ENCODE measurements around the gene SMAD9. TPM values are rescaled to one million over a fixed set of nuclear protein-coding genes. Genes with fewer than 3 reads are reported as not detected.

Gene SMAD9
- total and polyA plus RNA-seq, 2 of the 4 experiments (the other 2 are of a cell fraction), result 3.2 to 4.8 TPM

DNA sequence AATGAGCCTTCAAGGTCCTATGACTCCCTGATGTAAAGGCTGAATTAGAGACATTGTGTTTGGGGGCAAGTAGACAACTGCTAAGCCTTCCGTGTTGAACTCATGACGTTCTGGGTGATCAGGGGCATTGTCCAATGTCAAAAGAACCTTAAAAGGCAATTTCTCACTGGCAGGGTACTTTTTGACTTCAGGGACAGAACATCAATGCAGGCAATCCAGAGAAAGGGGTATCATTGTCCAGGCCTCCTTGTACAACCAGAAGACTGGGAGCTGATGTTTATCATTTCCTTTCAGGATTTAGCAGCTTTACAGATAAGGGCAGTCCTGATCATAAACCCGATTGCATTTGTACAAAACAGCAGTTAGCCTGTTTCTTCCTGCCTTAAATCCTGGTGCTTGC lies 25.0 kb upstream of the SMAD9 start:
- no peak overlapping the region for H2BK15ac ChIP-seq (ENCODE audit: low read depth, low read length)
- H3K9me3 ChIP-seq (ENCODE audit: control insufficient read depth, insufficient read depth, low read length), result no peaks in the 10 kb centered on the region
- H3K9me1 ChIP-seq (ENCODE audit: insufficient read depth, low read length), result no peaks in the 10 kb centered on the region
- ATAC-seq (ENCODE audit: low read depth) (no peak), DNase-seq (no peak)
- no TSS peak for BruUV-seq (replicated peaks)
- 88% methylated on average over 2 of the region's 3 CpGs; no CpG with 5 or more reads in 1 of the 2 experiments for WGBS, 2 experiments (ENCODE audit: extremely low coverage in 2 of 2, insufficient read length in 1 of 2)
- H4K20me1 ChIP-seq (ENCODE audit: insufficient read depth, low read length), result no peaks in the 10 kb centered on the region
- no peak overlapping the region for H3K4me2 ChIP-seq (ENCODE audit: low read depth, low read length)
- no peak overlapping the region for H2BK120ac ChIP-seq (ENCODE audit: low read depth, low read length)
- no peak overlapping the region for H2BK5ac ChIP-seq (ENCODE audit: low read depth, low read length, poor library complexity, severe bottlenecking)
- H3K9ac ChIP-seq (ENCODE audit: low read depth, low read length), result no peak overlapping the region
- no peak overlapping the region for H4K8ac ChIP-seq (ENCODE audit: low read depth in 2 of 2, low read length in 2 of 2)
- H3K79me1 ChIP-seq (ENCODE audit: low read depth in 1 of 2, low read length in 2 of 2), result no peaks in the 10 kb centered on the region
- TF ChIP-seq MXI1 (IDR thresholded peaks at IDR 0.05; ENCODE audit: borderline replicate concordance, low read depth, low read length) (no peak), FOS (IDR thresholded peaks at IDR 0.05; ENCODE audit: low read depth, low read length) (no peak), NFE2L2 (IDR thresholded peaks at IDR 0.05; ENCODE audit: low read depth, low read length) (no peak), RAD21 (IDR thresholded peaks at IDR 0.05; ENCODE audit: low read length) (no peak), MAFK (IDR thresholded peaks at IDR 0.05; ENCODE audit: low read depth, low read length) (no peak), SMC3 (IDR thresholded peaks at IDR 0.05; ENCODE audit: low read depth, low read length) (no peak), RCOR1 (IDR thresholded peaks at IDR 0.05; ENCODE audit: insufficient replicate concordance, low read length) (no peak), POLR2A (IDR thresholded peaks at IDR 0.05; ENCODE audit: low read depth, low read length) (no peak), BHLHE40 (IDR thresholded peaks at IDR 0.05; ENCODE audit: low read depth, low read length) (no peak), CHD1 (IDR thresholded peaks at IDR 0.05; ENCODE audit: low read depth, low read length) (no peak), RFX5 (IDR thresholded peaks at IDR 0.05; ENCODE audit: low read depth, low read length) (no peak), CEBPB (IDR thresholded peaks at IDR 0.05; ENCODE audit: low read depth, low read length) (no peak), MAZ (IDR thresholded peaks at IDR 0.05; ENCODE audit: borderline replicate concordance, low read depth, low read length) (no peak)
- TF ChIP-seq, protein P1, sequence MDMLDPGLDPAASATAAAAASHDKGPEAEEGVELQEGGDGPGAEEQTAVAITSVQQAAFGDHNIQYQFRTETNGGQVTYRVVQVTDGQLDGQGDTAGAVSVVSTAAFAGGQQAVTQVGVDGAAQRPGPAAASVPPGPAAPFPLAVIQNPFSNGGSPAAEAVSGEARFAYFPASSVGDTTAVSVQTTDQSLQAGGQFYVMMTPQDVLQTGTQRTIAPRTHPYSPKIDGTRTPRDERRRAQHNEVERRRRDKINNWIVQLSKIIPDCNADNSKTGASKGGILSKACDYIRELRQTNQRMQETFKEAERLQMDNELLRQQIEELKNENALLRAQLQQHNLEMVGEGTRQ (IDR thresholded peaks at IDR 0.05; ENCODE audit: low read depth, low read length), result no peak
- TF ChIP-seq, protein P2, sequence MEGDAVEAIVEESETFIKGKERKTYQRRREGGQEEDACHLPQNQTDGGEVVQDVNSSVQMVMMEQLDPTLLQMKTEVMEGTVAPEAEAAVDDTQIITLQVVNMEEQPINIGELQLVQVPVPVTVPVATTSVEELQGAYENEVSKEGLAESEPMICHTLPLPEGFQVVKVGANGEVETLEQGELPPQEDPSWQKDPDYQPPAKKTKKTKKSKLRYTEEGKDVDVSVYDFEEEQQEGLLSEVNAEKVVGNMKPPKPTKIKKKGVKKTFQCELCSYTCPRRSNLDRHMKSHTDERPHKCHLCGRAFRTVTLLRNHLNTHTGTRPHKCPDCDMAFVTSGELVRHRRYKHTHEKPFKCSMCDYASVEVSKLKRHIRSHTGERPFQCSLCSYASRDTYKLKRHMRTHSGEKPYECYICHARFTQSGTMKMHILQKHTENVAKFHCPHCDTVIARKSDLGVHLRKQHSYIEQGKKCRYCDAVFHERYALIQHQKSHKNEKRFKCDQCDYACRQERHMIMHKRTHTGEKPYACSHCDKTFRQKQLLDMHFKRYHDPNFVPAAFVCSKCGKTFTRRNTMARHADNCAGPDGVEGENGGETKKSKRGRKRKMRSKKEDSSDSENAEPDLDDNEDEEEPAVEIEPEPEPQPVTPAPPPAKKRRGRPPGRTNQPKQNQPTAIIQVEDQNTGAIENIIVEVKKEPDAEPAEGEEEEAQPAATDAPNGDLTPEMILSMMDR (conservative IDR thresholded peaks at IDR 0.05; ENCODE audit: low read depth, low read length), result no peak
- TF ChIP-seq, protein P3, sequence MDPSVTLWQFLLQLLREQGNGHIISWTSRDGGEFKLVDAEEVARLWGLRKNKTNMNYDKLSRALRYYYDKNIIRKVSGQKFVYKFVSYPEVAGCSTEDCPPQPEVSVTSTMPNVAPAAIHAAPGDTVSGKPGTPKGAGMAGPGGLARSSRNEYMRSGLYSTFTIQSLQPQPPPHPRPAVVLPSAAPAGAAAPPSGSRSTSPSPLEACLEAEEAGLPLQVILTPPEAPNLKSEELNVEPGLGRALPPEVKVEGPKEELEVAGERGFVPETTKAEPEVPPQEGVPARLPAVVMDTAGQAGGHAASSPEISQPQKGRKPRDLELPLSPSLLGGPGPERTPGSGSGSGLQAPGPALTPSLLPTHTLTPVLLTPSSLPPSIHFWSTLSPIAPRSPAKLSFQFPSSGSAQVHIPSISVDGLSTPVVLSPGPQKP (IDR thresholded peaks at IDR 0.05; ENCODE audit: borderline replicate concordance, low read depth, low read length), result no peak
- no peak overlapping the region for H4K5ac ChIP-seq (ENCODE audit: low read depth, low read length)
- H2AK5ac ChIP-seq (ENCODE audit: low read depth, low read length), result no peak overlapping the region
- no peak overlapping the region for H2AK9ac ChIP-seq (replicated peaks; ENCODE audit: low read depth, low read length, poor library complexity)
- intact Hi-C loops (cut with micrococcal nuclease) (no loop called here), in situ Hi-C loops (cut with MboI; ENCODE audit: low sequenced_read_pairs) (no loop called here), dilution Hi-C loops (cut with HindIII; ENCODE audit: low sequenced_read_pairs, unreplicated experiment) (no loop called here)
- no peak overlapping the region for H2BK20ac ChIP-seq (ENCODE audit: low read depth, low read length)
- no peaks in the 10 kb centered on the region for H3K4me1 ChIP-seq (ENCODE audit: control insufficient read depth, insufficient read depth, low read length)
- H3K36me3 ChIP-seq (ENCODE audit: control insufficient read depth, insufficient read depth, low read length), result peaks cover 3% of the 10 kb centered on the region; the same call in 1 of the 2 replicates
- no peak overlapping the region for H3K23ac ChIP-seq (ENCODE audit: low read depth, low read length)
- H3K14ac ChIP-seq (replicated peaks; ENCODE audit: low read depth, low read length), result no peak overlapping the region
- H3K4ac ChIP-seq (ENCODE audit: low read depth, low read length), result no peak overlapping the region
- H3K27me3 ChIP-seq (ENCODE audit: control insufficient read depth, insufficient read depth, low read length), result no peaks in the 10 kb centered on the region
- no peak overlapping the region for H2AFZ ChIP-seq (replicated peaks; ENCODE audit: low read length, poor library complexity)
- H3K27ac ChIP-seq (ENCODE audit: insufficient read depth, low read length), result no peak overlapping the region
- H3K18ac ChIP-seq (ENCODE audit: low read depth, low read length), result no peak overlapping the region
- ChIA-PET CTCF (interaction anchor here (0.8 kb wide), 1 partner anchor 36 kb away, joined by 5 read pairs; no protein-coding TSS in a partner anchor), POLR2A (ENCODE audit: unreplicated experiment) (interaction anchor here (0.6 kb wide), 2 partner anchors 10 to 1355 kb away, joined by 3 to 9 read pairs; no protein-coding TSS in a partner anchor)
- H3K4me3 ChIP-seq (ENCODE audit: insufficient read depth, low read depth, low read length), result no peak overlapping the region
- no peak overlapping the region for H3K56ac ChIP-seq (ENCODE audit: extremely low read depth, insufficient read depth, low read length)
- no peak overlapping the region for H4K91ac ChIP-seq (ENCODE audit: insufficient read depth, low read depth, low read length)
